NCI-H774 (cell line): ENCODE results near the gene ADAMTS16.

Source experiments
- DNase-seq: peaks from one replicate; lab custom pipeline; 2025; lab: John Stamatoyannopoulos, UW

ADAMTS16 gene

GRCh38 chr5:5315068-5315980 is 175.2 kb downstream of the ADAMTS16 start:
- no peak for DNase-seq

GRCh38 chr5:5316334-5316733 is 176.2 kb downstream of the ADAMTS16 start:
- DNase-seq: no peak

DNA sequence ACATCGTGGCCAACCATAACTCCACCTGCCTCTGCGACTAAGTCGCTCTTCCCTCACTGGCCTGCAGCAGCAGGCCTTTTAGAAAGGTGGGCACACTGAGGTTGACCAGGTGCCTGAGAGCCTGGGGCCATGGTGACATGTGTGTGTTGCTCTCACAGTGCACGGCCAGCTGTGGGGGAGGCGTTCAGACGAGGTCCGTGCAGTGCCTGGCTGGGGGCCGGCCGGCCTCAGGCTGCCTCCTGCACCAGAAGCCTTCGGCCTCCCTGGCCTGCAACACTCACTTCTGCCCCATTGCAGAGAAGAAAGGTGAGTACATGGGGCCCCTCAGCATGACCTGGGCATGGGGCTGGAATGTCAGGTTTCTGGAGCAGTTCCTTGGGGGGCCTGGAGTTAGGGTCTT is 177.8 kb downstream of the ADAMTS16 start:
- DNase-seq: no peak

DNA sequence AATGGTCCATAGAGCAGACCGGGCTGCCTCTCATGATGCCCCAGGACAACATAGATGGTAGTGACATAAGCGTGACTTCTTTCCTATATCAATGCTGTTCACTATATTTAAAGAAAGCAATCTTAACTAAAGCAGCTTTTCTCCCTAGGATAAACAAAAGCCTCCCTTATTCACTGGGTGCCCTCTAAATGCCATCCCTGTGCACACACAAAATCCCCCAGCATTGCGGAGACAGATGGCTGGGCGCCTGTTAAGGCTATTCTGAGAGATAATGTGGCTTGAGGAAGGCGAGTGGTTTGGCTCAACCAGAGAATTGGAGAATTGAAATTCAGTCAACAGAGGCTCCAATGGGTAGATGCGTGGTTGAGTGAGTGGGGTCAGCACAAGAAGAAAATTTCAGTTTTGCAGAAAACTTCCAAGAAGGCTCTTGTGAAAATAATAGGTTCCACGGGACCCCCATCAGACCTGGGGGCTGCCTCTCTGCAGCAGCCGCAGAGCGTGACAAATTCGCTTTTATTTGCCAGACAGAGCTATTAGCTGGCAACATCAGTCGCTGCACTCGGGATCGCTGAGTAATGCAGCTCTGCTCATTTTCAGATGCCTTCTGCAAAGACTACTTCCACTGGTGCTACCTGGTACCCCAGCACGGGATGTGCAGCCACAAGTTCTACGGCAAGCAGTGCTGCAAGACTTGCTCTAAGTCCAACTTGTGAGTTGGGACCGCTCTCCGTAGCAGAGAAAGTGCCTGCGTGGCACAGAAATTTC is 178.5 kb downstream of the ADAMTS16 start:
- DNase-seq: no peak

- DNase-seq: no peak
Measured at GRCh38 chr5:5320062-5320805, 180.1 kb downstream of the ADAMTS16 start.

GRCh38 chr5:5321137-5321536 is 181.0 kb downstream of the ADAMTS16 start:
- DNase-seq: no peak

- no peak for DNase-seq
Measured at GRCh38 chr5:5323551-5323950, 183.4 kb downstream of the ADAMTS16 start.

DNA sequence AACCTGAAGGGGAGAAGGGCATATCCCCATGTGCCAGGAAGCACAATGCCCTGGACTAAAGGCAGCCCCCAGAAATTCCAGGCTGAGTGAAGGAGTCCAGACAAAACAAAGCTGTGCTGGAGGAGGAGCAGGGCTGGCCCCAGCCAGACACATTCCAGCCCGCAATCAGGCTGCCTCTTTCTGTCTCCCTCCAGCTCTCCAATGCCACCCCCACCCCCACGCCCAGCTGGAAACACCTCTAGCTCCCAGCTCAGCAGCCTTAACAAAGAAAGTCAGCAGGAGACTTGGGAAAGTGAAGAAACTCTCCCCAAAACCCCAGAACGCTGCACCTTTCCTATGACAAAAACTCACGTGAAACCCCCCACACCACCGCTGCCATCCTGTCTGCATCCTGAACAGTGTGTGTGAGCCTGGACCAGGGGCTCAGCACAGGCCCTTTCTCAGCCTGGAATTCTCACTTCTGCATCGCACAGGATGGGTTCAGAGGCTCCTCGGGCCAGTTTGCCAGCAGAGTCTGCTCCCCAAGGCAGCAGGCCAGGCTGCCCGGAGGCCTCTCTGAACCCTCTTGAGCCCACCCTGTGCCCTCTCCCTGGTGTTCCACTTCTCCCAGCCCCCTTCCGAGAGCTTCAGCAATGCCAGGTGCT is 186.1 kb downstream of the ADAMTS16 start:
- DNase-seq: no peak

DNA sequence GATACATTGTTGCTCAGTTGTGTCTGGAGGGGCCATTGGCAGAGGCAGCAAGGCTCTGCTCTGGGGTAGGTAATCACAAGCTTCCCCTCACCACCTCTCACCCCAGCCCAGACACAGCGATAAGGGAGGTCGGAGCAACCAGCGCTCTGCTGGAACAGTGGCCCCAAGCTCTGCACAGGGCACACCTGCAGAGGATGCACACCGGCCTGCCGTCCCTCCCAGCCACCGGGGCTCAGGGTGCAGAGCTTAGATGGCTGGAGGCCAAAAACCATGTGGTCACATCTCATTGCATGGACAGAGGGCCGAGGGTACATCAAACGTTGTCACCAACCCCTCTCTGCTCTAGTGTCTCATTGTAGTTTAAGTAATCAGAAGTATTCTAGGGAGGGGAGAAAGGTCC is 187.0 kb downstream of the ADAMTS16 start:
- no peak for DNase-seq

DNA sequence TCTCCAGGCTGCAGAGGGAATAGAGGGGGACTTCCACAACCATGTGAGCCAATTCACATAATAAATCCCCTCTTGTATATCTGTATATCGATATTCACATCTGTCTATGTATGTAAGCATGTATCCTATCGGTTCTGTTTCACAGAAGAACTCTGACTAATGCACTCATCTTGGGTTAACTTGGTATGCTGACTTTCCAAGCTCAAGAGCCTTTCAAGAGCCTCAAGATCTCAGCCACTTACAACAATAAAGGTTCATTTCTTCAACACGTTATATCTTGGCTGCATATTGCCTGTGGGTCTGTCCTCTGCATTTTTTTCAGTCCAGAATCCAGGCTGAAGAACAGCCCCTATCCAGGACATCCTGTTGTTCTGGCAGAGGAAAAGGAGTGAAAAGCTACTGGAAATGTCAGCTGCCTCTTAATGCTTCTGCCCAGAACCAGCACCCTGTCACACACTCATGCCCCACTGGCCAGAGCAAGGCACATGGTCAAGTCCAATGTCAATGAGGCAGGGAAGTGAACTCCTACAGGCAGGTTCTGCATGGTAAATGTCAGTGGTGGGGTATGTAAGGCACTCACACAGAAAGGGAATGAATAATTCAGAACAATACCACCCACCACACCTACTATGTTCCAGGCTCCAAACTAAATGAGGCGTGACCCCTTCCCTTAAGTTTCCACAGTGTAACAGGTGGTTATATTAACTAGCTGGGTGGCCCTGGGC is 190.8 kb downstream of the ADAMTS16 start:
- no peak for DNase-seq

DNA sequence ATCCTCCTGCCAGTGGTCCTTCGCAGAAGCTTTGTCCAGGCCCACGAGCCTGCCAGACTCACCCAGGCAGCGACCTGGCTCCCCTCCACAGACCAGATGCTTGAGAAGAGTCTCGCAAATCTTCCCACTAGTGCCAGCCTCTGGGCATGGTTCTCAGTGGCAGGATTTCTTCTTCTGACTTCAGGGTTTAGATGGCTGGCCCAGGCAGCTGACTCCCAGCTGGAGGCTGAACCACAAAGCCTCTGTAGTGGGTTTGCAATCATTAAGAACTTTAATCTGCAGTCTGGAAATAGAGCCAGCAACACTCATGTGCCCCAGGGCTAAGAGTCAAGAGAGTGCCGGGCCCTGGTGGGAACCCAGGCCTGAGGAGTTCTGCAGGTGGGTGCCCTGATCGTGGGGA is 191.7 kb downstream of the ADAMTS16 start:
- DNase-seq: no peak

DNA sequence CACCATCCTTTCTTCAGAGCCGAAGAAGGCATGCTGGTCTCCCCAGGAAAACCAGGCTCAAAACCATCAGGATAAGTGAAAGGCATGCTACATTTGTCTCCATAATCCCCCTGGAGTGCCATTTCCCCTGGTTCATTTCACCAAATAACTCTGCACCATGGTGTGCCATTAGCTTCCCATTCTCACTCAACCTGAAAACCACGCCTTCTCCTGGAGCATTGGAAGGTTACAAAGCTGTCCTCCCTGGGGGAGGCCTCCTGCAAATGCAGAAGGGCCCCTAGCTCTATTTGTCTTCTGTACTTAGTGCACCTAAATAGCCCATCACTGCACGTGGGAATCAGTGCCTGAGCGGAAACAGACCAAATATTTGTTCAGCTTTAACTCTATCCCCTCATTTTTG is 192.2 kb downstream of the ADAMTS16 start:
- peak; percentile 50 for DNase-seq

GRCh38 chr5:5335107-5335506 is 195.0 kb downstream of the ADAMTS16 start:
- no peak for DNase-seq

DNA sequence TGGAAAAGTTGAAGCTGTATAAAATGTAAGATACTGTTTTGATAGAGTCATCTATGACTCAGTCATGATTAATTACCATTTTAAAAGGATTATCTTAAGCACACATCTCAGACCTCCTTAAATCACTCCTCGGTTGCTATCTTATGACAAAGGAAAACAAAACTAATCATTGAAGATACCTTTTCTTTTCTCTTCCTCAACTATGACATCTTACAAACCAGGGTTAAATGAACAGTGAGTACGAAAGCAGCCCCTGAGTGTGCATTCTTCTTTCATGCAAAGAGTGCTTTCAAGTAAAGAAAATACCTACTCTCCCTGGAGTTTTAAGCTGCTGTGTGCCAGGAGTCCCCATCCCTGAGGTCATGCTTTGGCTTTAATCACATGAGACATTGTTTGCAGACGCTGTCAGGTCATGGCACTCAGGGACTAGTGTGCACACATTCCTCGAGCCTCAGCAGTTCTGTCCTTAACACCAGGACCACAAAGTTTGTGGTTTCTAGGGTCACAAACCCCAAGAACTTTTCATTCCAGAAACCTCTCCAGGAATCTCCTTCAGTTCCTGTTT is 195.7 kb downstream of the ADAMTS16 start:
- no peak for DNase-seq

- DNase-seq: no peak
Measured at GRCh38 chr5:5339257-5339656, 199.1 kb downstream of the ADAMTS16 start.

- no peak for DNase-seq
Measured at GRCh38 chr5:5340206-5340729, 200.1 kb downstream of the ADAMTS16 start.

DNA sequence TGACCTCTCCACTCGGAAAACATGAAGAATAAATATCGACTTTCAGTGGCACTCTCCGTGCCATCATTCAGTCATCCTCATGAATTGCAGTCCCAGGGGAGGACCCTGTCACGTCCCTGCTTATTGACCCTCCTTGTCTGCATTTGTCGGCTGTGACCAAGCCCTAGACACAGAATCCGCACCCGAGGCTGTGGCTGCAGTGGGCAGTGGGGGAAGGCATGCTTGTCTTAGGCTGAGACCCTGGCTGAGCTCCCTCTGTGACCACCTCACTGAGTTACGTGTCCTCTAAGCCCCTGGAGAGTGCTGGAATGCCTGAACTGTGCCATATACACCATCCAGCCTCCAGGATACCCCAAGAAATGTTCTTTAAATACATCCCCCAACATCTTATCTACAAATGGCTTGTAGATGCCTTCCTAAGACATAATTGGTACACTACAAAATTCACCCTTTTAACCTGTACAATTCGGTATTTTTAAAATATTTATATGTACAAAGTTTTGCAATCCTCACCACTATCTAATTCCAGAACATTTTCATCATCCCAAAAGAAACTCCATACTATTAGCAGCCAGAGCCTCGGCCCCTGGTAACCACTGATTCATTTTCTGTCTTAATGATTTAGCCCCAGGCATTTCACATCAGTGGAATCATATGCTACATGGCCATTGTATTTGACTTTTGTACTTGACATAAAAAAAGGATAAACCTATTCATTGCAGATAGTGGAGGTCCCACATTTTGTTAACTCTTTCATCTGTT is 201.6 kb downstream of the ADAMTS16 start:
- DNase-seq: no peak

GRCh38 chr5:5342784-5343183 is 202.7 kb downstream of the ADAMTS16 start:
- no peak for DNase-seq

GRCh38 chr5:5343568-5343967 is 203.4 kb downstream of the ADAMTS16 start:
- no peak for DNase-seq

- DNase-seq: no peak
Measured at GRCh38 chr5:5344051-5344571, 204.0 kb downstream of the ADAMTS16 start.
